Mucosa of rectum (tissue), 2 donors: ENCODE results near the gene ELL.

Experiments
- H3K27ac ChIP-seq, 2 donors: one replicate each; pipeline ENCODE4 v1.7.0; 2013; ENCODE audit warnings: inconsistent platforms in 2 of 2, low read depth in 2 of 2, low read length in 2 of 2
- H3K27me3 ChIP-seq, 2 donors: one replicate each; pipeline ENCODE4 v1.7.0; 2013; ENCODE audit warnings: low read length in 2 of 2; ENCODE audit not compliant: control insufficient read depth in 2 of 2, insufficient read depth in 2 of 2
- H3K36me3 ChIP-seq, 2 donors: one replicate each; pipeline ENCODE4 v1.7.0; 2013; ENCODE audit warnings: low read length in 2 of 2; ENCODE audit not compliant: control insufficient read depth in 2 of 2, insufficient read depth in 2 of 2
- H3K4me1 ChIP-seq, 2 donors: one replicate each; pipeline ENCODE4 v1.7.0; 2013; ENCODE audit warnings: low read length in 2 of 2, mild to moderate bottlenecking in 1 of 2; ENCODE audit not compliant: control insufficient read depth in 2 of 2, insufficient read depth in 2 of 2
- H3K4me3 ChIP-seq, 2 donors: one replicate each; pipeline ENCODE4 v1.7.0; 2013; ENCODE audit warnings: low read length in 2 of 2
- H3K9ac ChIP-seq, 2 donors: one replicate each; pipeline ENCODE4 v1.7.0; 2013; ENCODE audit warnings: low read length in 2 of 2, low read depth in 1 of 2, mild to moderate bottlenecking in 1 of 2
- H3K9me3 ChIP-seq, 2 donors: one replicate each; pipeline ENCODE4 v1.7.0; 2013; ENCODE audit warnings: low read length in 2 of 2; ENCODE audit not compliant: control insufficient read depth in 2 of 2
- donor health status: healthy.
- donor health status: Normal muscosa, but diverticular disease.

ELL gene

GRCh38 chr19:18439910-18440237, 82.0 kb downstream of the ELL start:
- Histone ChIP-seq H3K9ac (no peak overlapping the region), H3K36me3 (peaks cover 11 to 18% of the 10 kb centered on the region in 2 donors), H3K9me3 (no peaks in the 10 kb centered on the region), H3K27ac (no peak overlapping the region), H3K27me3 (no peaks in the 10 kb centered on the region), H3K4me3 (no peak overlapping the region), H3K4me1 (peaks cover 8 to 16% of the 10 kb centered on the region in 2 donors)

GRCh38 chr19:18439025-18439909, 82.6 kb downstream of the ELL start:
- no peaks in the 10 kb centered on the region for H3K27me3 ChIP-seq
- H3K4me3 ChIP-seq, result no peak overlapping the region
- H3K9ac ChIP-seq, result no peak overlapping the region
- peaks cover 8 to 16% of the 10 kb centered on the region in 2 donors for H3K4me1 ChIP-seq
- no peak overlapping the region for H3K27ac ChIP-seq
- peaks cover 7 to 12% of the 10 kb centered on the region in 2 donors for H3K36me3 ChIP-seq
- H3K9me3 ChIP-seq, result no peaks in the 10 kb centered on the region

GRCh38 chr19:18438331-18439024, 83.4 kb downstream of the ELL start:
- Histone ChIP-seq H3K9ac (no peak overlapping the region), H3K36me3 (peaks cover 0 to 4% of the 10 kb centered on the region in 2 donors), H3K4me1 (peaks cover 8 to 16% of the 10 kb centered on the region in 2 donors), H3K4me3 (peak overlapping the region in 1 of 2 donors; percentile 60), H3K27ac (no peak overlapping the region), H3K9me3 (no peaks in the 10 kb centered on the region), H3K27me3 (no peaks in the 10 kb centered on the region)

GRCh38 chr19:18437491-18438330, 84.2 kb downstream of the ELL start, which contains the start of gene ISYNA1:
Gene ISYNA1 (minus strand): TSS chr19:18438133. CDS start chr19:18437979, 154 bp downstream.
- Histone ChIP-seq H3K36me3 (no peaks in the 10 kb centered on the region), H3K4me3 (peak within 1 kb of the TSS; percentile 54 to 60), H3K27ac (peak within 1 kb of the TSS in 1 of 2 donors; percentile 48), H3K27me3 (no peaks in the 10 kb centered on the region), H3K9ac (peak within 1 kb of the TSS in 1 of 2 donors; percentile 43), H3K9me3 (no peaks in the 10 kb centered on the region), H3K4me1 (peaks cover 8 to 16% of the 10 kb centered on the region in 2 donors)

- Histone ChIP-seq H3K27me3 (no peaks in the 10 kb centered on the region), H3K9me3 (no peaks in the 10 kb centered on the region), H3K27ac (no peak overlapping the region), H3K4me1 (peaks cover 8 to 16% of the 10 kb centered on the region in 2 donors), H3K9ac (no peak overlapping the region), H3K36me3 (no peaks in the 10 kb centered on the region), H3K4me3 (peak overlapping the region; percentile 44 to 54)
These were observed 85.0 kb downstream of the ELL start for GRCh38 chr19:18436671-18437490.

GRCh38 chr19:18435842-18436670, 85.8 kb downstream of the ELL start:
- Histone ChIP-seq H3K4me3 (no peak overlapping the region), H3K9me3 (no peaks in the 10 kb centered on the region), H3K27me3 (no peaks in the 10 kb centered on the region), H3K36me3 (no peaks in the 10 kb centered on the region), H3K4me1 (peaks cover 8 to 16% of the 10 kb centered on the region in 2 donors), H3K27ac (no peak overlapping the region), H3K9ac (no peak overlapping the region)

GRCh38 chr19:18435178-18435841, 86.6 kb downstream of the ELL start:
- Histone ChIP-seq H3K36me3 (no peaks in the 10 kb centered on the region), H3K4me1 (peaks cover 8 to 16% of the 10 kb centered on the region in 2 donors), H3K9me3 (no peaks in the 10 kb centered on the region), H3K9ac (no peak overlapping the region), H3K4me3 (no peak overlapping the region), H3K27me3 (no peaks in the 10 kb centered on the region), H3K27ac (no peak overlapping the region)

- Histone ChIP-seq H3K36me3 (no peaks in the 10 kb centered on the region), H3K4me1 (peaks cover 12 to 19% of the 10 kb centered on the region in 2 donors), H3K27ac (no peak overlapping the region), H3K4me3 (no peak overlapping the region), H3K27me3 (no peaks in the 10 kb centered on the region), H3K9ac (no peak overlapping the region), H3K9me3 (no peaks in the 10 kb centered on the region)
These were observed 87.3 kb downstream of the ELL start for GRCh38 chr19:18434411-18435175.
